Keratinocyte (primary cell): ENCODE data around the gene TTI1. TPM values are rescaled to one million over a fixed set of nuclear protein-coding genes. Genes with fewer than 3 reads are reported as not detected.

Experiments used
- DNase-seq: peaks from one replicate; pipeline ENCODE4 v3.0.0-alpha.2; 2011; ENCODE audit warnings: low read depth, missing footprints, low spot score
- FAIRE-seq: peaks from 2 replicates; lab custom pipeline; 2011; peaks lifted over from hg19 to GRCh38; lab: Jason Lieb, UNC
- H2AFZ ChIP-seq: 2 replicates; pipeline ENCODE4 v1.6.0; 2012; ENCODE audit warnings: low read length, control low read depth, inconsistent platforms; ENCODE audit not compliant: control insufficient read depth
- H3K27ac ChIP-seq: 2 replicates; pipeline ENCODE4 v1.5.1; 2011; ENCODE audit warnings: low read length; ENCODE audit not compliant: control insufficient read depth, insufficient read depth
- H3K27me3 ChIP-seq: 3 replicates; pipeline ENCODE4 v1.6.0; 2011; ENCODE audit warnings: low read length; ENCODE audit not compliant: control insufficient read depth, insufficient read depth; ENCODE audit errors: extremely low read depth
- H3K36me3 ChIP-seq, 2 experiments: 2 replicates in 1 of 2; 3 replicates in 1 of 2; pipeline ENCODE4 v1.5.1; 2011; ENCODE audit warnings: low read length in 2 of 2, mild to moderate bottlenecking in 1 of 2; ENCODE audit not compliant: control insufficient read depth in 2 of 2, insufficient read depth in 2 of 2; ENCODE audit errors: extremely low read depth in 1 of 2
- H3K4me1 ChIP-seq: 3 replicates; pipeline ENCODE4 v1.5.1; 2011; ENCODE audit warnings: low read length; ENCODE audit not compliant: control insufficient read depth, insufficient read depth; ENCODE audit errors: extremely low read depth
- H3K4me2 ChIP-seq: 3 replicates; pipeline ENCODE4 v1.6.0; 2011; ENCODE audit warnings: low read depth, low read length; ENCODE audit not compliant: control insufficient read depth, insufficient read depth; ENCODE audit errors: extremely low read depth
- H3K4me3 ChIP-seq, 3 experiments: fragments of 200-600 bp in 1 of 3; sonication (generic) in 1 of 3; 2 replicates in 2 of 3; 3 replicates in 1 of 3; pipeline ENCODE4 v1.5.1; 2011 to 2016; ENCODE audit warnings: low read length in 3 of 3, mild to moderate bottlenecking in 3 of 3, control low read depth in 2 of 3, inconsistent platforms in 1 of 3, low read depth in 1 of 3, mixed read lengths in 1 of 3, mixed run types in 1 of 3, moderate library complexity in 1 of 3; ENCODE audit not compliant: control insufficient read depth in 2 of 3, insufficient read depth in 2 of 3; ENCODE audit errors: extremely low read depth in 1 of 3
- H3K79me2 ChIP-seq: 2 replicates; pipeline ENCODE4 v1.6.0; 2012; ENCODE audit warnings: low read length; ENCODE audit not compliant: control insufficient read depth, insufficient read depth
- H3K9ac ChIP-seq: 3 replicates; pipeline ENCODE4 v1.6.0; 2011; ENCODE audit warnings: low read length; ENCODE audit not compliant: control insufficient read depth, insufficient read depth; ENCODE audit errors: extremely low read depth
- H3K9me1 ChIP-seq: 3 replicates; pipeline ENCODE4 v1.6.0; 2011; ENCODE audit warnings: low read length; ENCODE audit not compliant: control insufficient read depth, insufficient read depth; ENCODE audit errors: extremely low read depth
- H3K9me3 ChIP-seq: 2 replicates; pipeline ENCODE4 v1.5.1; 2012; ENCODE audit warnings: low read depth, low read length; ENCODE audit not compliant: control insufficient read depth
- H4K20me1 ChIP-seq: 3 replicates; pipeline ENCODE4 v1.6.0; 2011; ENCODE audit warnings: low read length; ENCODE audit not compliant: control insufficient read depth, insufficient read depth; ENCODE audit errors: extremely low read depth
- EZH2 ChIP-seq: IDR thresholded peaks from one replicate; pipeline ENCODE4 v1.6.1; 2012; ENCODE audit warnings: inconsistent platforms, mild to moderate bottlenecking, low read length, moderate library complexity
- dilution Hi-C: fragments of 300-500 bp; cut with MboI; formaldehyde crosslinking; loops from one replicate; pipeline ENCODE4 v1.7.0; 2020; ENCODE audit warnings: low sequenced_read_pairs; ENCODE audit not compliant: extremely low pct_ligation_motif_present
- polyA plus RNA-seq, 5 experiments: library from polyadenylated mRNA; depleted of rRNA in 3 of 5; stranded (reverse) in 3 of 5; stranded (forward) in 1 of 5; unstranded in 1 of 5; fragments of >200 nt; gene quantifications; 1 replicate in 1 of 5; 2 replicates in 3 of 5; 3 replicates in 1 of 5; pipeline versions ENCODE4 v1.2.1 to v1.2.3, GENCODE V29; 2011 to 2012; ENCODE audit warnings: missing spikeins in 2 of 5, low read depth in 1 of 5, low replicate concordance in 1 of 5
- TF ChIP-seq, protein P1 (sequence below), 3 experiments: IDR thresholded peaks in 1 of 3; conservative IDR thresholded peaks in 1 of 3; optimal IDR thresholded peaks in 1 of 3; 2 replicates in 2 of 3; 3 replicates in 1 of 3; pipeline versions ENCODE3 to v1.5.1; 2011; ENCODE audit warnings: low read length in 3 of 3, mild to moderate bottlenecking in 3 of 3, moderate library complexity in 2 of 3, control low read depth in 1 of 3, inconsistent platforms in 1 of 3; ENCODE audit not compliant: insufficient read depth in 2 of 3; ENCODE audit errors: extremely low read depth in 1 of 3

The TTI1 gene
- polyA plus RNA-seq, 1 donor (not counting 4 experiments of a cell fraction or from before 2014, with no cell fraction given) = 13.5 TPM

DNA sequence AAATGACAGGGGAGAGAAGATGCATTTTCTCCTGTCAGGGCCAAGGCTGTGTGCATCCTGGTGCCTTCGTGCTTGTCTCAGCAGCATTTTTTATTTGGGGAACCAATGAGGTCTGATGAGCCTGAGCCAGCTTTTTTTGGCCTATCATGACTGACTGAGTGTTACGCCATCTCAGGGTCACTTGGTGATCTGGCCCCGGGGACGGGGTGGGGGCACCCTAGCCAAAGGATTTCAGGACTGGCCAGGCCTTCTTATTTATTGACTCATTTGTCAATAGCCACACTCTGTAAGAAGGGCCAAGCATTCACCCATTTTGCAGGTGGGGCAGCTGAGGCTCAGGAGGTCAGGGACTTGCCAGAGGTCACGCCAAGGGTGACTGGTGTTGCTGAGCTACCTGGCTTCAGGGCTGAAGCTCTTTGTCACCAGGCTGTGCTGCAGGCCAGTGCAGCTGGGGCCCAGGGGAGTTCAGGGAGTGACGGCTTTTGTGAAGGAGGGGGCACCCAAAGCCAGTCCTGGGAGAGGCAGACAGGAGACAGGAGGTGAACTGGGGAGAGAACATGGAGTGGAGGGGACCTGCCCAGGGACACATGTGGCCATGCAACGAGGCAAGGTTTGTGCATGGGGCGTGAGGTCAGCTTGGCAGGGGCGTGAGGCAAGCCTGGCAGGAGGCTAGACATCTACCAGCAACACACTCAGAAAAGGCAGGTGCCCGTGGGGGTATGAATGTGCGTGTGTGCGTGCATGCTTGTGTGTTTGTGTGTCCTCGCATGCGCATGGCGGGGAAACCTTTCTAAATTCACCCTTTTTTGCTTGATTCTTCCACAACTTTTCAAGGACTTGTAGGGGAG, 99.2 kb downstream of the TTI1 start:
- no peaks in the 10 kb centered on the region for H3K9me3 ChIP-seq
- H3K9ac ChIP-seq = no peak overlapping the region
- no peaks in the 10 kb centered on the region for H4K20me1 ChIP-seq
- no peak overlapping the region for H3K27ac ChIP-seq
- H3K27me3 ChIP-seq = peaks cover 27% of the 10 kb centered on the region
- dilution Hi-C loops = no loop called here
- H2AFZ ChIP-seq = no peak overlapping the region
- no peaks in the 10 kb centered on the region for H3K36me3 ChIP-seq
- no peak for DNase-seq
- FAIRE-seq = no peak
- TF ChIP-seq EZH2 = no peak
- TF ChIP-seq, protein P1, sequence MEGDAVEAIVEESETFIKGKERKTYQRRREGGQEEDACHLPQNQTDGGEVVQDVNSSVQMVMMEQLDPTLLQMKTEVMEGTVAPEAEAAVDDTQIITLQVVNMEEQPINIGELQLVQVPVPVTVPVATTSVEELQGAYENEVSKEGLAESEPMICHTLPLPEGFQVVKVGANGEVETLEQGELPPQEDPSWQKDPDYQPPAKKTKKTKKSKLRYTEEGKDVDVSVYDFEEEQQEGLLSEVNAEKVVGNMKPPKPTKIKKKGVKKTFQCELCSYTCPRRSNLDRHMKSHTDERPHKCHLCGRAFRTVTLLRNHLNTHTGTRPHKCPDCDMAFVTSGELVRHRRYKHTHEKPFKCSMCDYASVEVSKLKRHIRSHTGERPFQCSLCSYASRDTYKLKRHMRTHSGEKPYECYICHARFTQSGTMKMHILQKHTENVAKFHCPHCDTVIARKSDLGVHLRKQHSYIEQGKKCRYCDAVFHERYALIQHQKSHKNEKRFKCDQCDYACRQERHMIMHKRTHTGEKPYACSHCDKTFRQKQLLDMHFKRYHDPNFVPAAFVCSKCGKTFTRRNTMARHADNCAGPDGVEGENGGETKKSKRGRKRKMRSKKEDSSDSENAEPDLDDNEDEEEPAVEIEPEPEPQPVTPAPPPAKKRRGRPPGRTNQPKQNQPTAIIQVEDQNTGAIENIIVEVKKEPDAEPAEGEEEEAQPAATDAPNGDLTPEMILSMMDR (optimal IDR thresholded peaks at IDR 0.05 in 1 of 3, IDR thresholded peaks at IDR 0.05 in 1 of 3, conservative IDR thresholded peaks at IDR 0.05 in 1 of 3; ENCODE audit: extremely low read depth in 1 of 3, insufficient read depth in 2 of 3, low read length in 3 of 3) = no peak
- H3K79me2 ChIP-seq = no peaks in the 10 kb centered on the region
- no peaks in the 10 kb centered on the region for H3K9me1 ChIP-seq
- H3K4me1 ChIP-seq = no peaks in the 10 kb centered on the region
- H3K4me3 ChIP-seq = no peak overlapping the region
- H3K4me2 ChIP-seq = no peak overlapping the region

Other genes with a start within 250 kb of the TTI1 start
- 0.68 to 3.3 TPM (median 0.75 TPM) in 3 replicates for gene VSTM2L, start 130.3 kb downstream of the TTI1 start, polyA plus RNA-seq
- gene RPRD1B, start 290 bp upstream of the TTI1 start, polyA plus RNA-seq = 15.9 to 22.6 TPM (median 19.9 TPM) in 3 replicates
- 18.4 to 50.3 TPM (median 18.7 TPM) in 3 replicates for gene TGM2, start 131.8 kb upstream of the TTI1 start, polyA plus RNA-seq
- gene KIAA1755, start 227.3 kb upstream of the TTI1 start, polyA plus RNA-seq = 0.05 to 0.07 TPM in 2 of 3 replicates, not detected in the other